Vein endothelial cell (primary cell): ENCODE data around the gene FGD3. TPM values are rescaled to one million over a fixed set of nuclear protein-coding genes. Genes with fewer than 3 reads are reported as not detected.

Source experiments
- total RNA-seq: library from RNA; depleted of rRNA; stranded (reverse); fragments of >200 nt; gene quantifications from 2 replicates; pipeline ENCODE4 v1.2.3, GENCODE V29; 2012

Gene FGD3
- total RNA-seq = 0.19 TPM in 1 of 2 replicates, not detected in the other

GRCh38 chr9:92947268-92948037, at the start of gene FGD3:
Gene FGD3 (plus strand): TSS chr9:92947523. CDS start chr9:92976257, 28,734 bp downstream.

GRCh38 chr9:93058355-93059010, 111.2 kb downstream of the FGD3 start, which contains the start of gene SUSD3:
Gene SUSD3 (plus strand): TSS chr9:93058701. CDS start chr9:93058743, 42 bp downstream.

Other genes with a start within 250 kb of the FGD3 start
- 47.0 and 54.2 TPM in 2 replicates for gene BICD2, start 182.7 kb upstream of the FGD3 start, total RNA-seq
- gene ZNF484, start 69.5 kb upstream of the FGD3 start, total RNA-seq = 10.8 and 12.6 TPM in 2 replicates
- 0.98 TPM in 1 of 2 replicates, not detected in the other for gene SUSD3, start 111.2 kb downstream of the FGD3 start, total RNA-seq
- 67.6 and 90.8 TPM in 2 replicates for gene CARD19, start 148.7 kb downstream of the FGD3 start, total RNA-seq
- gene NINJ1, start 186.7 kb downstream of the FGD3 start, total RNA-seq = 45.9 and 58.1 TPM in 2 replicates
- gene WNK2, start 236.6 kb downstream of the FGD3 start, total RNA-seq = not detected in 2 replicates